LoVo (cell line): ENCODE measurements around the gene DCLK1.

ENCODE experiments used
- DNase-seq: peaks from one replicate; pipeline ENCODE4 v3.0.0-alpha.2; 2016; ENCODE audit warnings: low spot score

Gene DCLK1

DNA sequence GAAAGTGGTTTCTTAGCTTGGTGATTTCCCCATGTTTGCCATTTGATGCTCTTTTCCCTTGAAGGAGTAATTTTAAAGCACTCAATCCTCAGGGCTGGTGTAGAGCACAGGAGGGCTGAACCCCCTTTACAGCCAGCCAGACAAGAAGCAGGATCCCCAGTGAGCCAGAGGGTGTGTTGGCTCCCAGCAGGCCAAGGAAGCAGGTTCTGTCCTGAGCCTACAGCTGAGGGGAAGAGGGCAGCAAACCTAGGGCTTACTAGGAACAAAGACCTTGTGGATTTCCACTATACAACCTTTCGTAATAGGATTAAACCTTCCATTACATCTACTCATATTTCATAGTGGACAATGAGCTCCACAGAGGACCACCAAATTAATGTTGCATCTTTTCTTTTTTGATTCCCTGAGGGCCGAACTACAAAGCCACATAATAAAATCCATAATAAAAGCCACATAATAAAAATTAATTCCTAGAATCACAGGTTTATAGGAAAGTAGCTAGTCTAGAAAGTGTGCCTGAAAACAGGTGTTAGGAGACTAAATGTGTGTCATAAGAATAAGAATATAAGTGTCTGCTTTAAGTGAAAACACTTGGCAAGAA lies 300.2 kb downstream of the DCLK1 start:
- no peak for DNase-seq

- no peak for DNase-seq
These were observed 304.4 kb downstream of the DCLK1 start for GRCh38 chr13:35826626-35827254.

DNA sequence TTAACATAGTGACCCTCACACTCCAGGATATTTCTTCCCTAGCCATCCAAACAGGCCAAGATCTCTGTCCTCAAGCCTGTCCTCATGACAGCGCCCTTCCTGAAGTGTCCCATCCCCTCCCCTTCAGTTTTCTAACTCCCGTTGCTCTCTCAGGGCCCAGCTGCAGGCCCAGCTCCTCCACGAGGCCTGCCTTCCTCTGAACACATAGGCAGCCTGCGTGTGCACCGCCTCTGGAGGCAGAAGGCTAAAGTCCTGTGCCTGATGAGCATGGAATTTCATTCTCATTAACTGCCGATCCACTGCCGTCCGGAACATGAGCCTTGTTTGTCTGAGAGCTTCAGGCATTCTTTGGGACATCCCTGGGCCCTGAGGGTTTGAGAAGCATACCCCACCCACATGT lies 306.4 kb downstream of the DCLK1 start:
- no peak for DNase-seq

- no peak for DNase-seq
These were observed 306.8 kb downstream of the DCLK1 start for GRCh38 chr13:35824395-35824794.

GRCh38 chr13:35822666-35823065 lies 308.5 kb downstream of the DCLK1 start:
- no peak for DNase-seq

DNA sequence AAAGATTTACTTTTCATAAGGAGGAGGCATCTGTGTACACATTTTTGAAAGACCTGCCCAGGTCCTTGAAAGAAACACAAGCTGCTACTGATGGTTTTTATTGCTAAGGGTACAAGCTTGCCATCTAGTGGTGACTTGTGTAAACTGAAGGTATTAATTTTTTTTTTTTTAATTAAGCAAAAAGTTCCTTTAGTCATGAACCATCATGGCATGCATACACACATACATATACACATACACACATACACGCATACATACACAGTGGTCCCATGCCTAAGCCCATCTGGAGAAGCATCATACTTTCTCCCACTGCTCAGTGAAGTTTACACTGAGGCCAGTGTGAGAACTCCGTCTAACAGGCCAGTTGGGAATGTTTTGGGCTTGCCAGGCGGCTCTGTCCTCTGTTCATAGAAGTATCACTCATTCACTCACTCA lies 312.5 kb downstream of the DCLK1 start:
- DNase-seq = peak; percentile 31

- no peak for DNase-seq
These were observed 313.3 kb downstream of the DCLK1 start for GRCh38 chr13:35817642-35818607.

DNA sequence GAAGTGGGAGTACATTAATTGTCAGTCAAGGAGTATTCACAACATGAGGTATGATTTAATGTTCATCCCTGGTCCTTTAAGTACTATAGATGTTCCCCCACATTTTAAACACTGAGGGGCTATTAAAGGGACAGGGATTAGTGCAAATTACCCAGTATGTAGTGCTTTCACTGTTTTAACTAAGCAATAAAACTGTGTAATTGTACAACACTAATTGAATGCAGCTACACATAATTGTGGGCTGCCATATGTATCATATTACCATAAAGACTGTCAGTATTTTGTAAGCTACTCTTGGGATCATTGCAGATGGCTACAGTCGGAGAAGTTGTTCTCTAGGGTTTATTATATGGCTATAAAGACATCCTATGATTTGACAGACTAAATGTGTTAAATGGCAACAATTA lies 316.6 kb downstream of the DCLK1 start:
- DNase-seq = no peak

- DNase-seq = no peak
These were observed 318.4 kb downstream of the DCLK1 start for GRCh38 chr13:35812736-35813135.

DNA sequence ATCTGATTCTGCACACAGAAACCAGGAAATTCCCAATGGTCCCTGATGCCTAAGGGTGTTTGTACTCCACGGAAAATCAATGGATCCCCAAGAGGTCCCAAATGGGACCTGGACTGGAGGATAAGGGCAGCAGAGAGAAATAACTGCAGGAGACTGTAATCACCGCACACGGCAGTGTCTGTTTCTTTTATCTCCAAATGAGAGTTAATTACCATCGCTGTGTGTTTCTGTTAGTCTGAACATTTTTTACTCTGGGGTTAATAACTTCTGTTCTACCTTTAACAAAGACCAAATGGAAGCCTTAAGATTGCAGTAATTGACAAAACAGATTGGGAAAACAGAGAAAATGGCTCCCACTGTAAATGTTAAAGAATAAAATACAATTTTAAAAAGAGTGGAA lies 320.9 kb downstream of the DCLK1 start:
- DNase-seq = no peak

- no peak for DNase-seq
These were observed 322.3 kb downstream of the DCLK1 start for GRCh38 chr13:35808846-35809245.

GRCh38 chr13:35804901-35805300 lies 326.3 kb downstream of the DCLK1 start:
- no peak for DNase-seq

DNA sequence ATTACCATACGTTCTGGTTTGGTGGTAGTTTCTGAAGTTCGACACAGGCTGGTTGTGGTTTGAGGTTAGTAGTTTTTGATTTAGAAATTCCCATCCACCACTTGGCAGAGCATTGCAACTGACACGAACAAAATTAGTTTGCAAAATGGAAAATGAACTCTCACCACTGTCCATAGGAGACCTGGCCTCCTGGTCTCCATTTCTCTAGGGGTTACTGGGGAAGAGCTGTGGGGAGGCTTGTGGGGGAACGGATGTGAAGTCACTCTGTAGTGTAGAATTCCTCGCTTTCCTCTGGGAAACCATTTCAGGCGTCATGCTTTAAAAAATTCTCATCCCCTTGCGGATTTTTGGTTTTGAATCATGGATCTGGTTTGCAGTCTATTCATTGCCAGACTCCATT lies 333.2 kb downstream of the DCLK1 start:
- DNase-seq = no peak

DNA sequence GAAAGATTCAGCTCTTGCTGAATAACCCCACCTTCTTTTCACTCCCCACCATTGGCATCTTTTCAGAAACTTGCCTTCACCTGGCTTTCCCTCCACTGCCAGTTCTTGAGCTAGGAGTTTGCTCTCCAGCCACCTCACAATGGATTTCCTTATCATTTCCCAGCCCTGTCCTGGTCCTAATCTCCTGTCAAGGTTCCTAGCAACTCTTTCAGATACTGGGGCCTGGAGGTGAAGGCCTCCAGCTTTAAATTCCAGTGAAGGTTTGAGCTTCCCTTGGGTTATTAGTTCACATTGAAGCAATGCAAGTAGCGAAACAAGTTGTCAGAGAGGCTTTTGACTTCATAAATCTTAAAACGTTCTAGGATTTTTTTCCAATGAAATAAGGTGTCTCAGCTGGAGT lies 333.9 kb downstream of the DCLK1 start:
- DNase-seq = no peak

DNA sequence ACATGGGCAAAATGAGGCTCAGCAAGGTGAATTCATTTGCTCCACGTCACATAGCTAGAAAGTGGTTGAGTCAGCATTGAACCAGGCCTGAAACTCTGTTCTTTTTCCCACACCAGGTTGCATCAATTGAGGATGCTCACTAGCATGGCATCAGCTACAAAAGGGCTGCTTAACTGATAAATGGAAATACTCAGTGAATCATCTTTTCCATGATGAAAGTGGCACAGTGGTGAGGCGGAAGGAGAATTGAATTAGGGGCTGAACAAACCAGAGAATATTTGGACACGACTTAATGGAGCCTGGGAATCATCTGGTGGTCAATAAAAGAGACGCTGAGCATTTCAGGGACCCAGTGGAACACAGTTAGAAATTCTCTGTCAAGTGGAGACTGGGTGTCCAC lies 334.6 kb downstream of the DCLK1 start:
- no peak for DNase-seq

GRCh38 chr13:35794734-35795389 lies 336.3 kb downstream of the DCLK1 start:
- no peak for DNase-seq

- DNase-seq = no peak
These were observed 337.4 kb downstream of the DCLK1 start for GRCh38 chr13:35793823-35794222.

DNA sequence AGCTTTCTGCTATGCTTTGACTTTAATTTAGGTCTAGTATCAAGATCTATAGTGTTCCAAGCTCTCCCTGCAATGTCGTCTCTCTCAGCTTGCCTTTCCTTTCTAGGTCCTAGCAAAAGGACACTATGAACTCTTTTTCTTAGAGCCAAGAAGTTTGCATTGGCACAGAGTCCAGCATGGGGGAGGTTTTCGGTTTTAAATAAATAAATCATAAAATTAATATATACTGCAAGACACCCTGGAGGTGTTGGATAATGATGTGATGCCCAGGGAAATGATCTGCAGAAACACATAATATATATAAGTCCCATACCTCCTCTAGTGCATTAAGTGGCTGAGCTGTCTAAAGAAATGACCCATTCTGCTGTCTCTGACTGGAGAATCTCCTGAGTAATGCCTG lies 338.3 kb downstream of the DCLK1 start:
- no peak for DNase-seq

- no peak for DNase-seq
These were observed 339.2 kb downstream of the DCLK1 start for GRCh38 chr13:35792021-35792420.

GRCh38 chr13:35791184-35791851 lies 339.9 kb downstream of the DCLK1 start:
- DNase-seq = no peak

DNA sequence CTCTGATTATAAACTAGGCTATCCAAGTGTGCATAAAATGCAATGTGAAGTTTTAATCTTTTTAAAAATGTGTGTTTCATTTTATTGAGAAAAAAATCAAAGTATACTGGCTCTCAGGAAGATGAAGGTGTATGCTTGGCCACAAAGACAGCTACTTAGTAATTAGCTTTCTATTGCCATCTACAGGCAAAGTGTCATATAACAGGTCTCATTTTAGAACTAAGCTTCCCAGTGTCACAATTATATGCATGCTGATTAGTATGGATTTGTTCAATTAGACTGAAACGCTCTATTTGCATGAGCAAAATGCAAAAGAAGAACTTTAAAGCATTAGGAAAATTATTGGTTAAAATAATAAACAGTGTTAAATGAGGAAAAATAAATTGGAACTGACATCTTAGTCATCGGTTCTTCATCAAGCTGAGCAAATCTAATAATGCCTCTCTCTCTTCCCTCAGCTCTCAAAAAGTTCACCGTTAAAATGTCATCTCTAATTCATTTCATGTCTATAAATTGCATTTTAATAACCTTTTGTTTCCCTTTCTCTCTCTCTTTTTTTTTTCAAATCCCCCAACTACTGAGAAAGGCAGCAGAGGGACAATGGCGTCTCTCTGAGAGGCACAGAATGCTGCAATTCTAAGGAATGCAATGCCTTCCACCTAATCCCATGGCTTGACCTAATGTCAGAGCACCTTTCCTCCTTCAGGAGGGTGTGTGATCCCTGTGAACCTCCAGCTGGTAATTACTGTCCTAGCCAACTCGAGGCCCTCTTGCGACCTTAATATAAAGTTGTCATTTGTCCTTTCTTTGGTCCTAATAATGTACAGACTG lies 341.6 kb downstream of the DCLK1 start:
- DNase-seq = peak; percentile 37
